ENCODE results near the gene RNPS1. TPM values are rescaled to one million over a fixed set of nuclear protein-coding genes. Genes with fewer than 3 reads are reported as not detected.

Gene RNPS1
- total RNA-seq, 2 donors from 2014 or later, result 108 to 154 TPM

GRCh38 chr16:2235234-2235651, 32.7 kb downstream of the RNPS1 start:
- no peak overlapping the region for H3K27ac ChIP-seq
- peaks cover 16% of the 10 kb centered on the region for H3K4me1 ChIP-seq
- no peak for DNase-seq
- H3K9ac ChIP-seq (ENCODE audit: low read depth in 2 of 2, low read length in 2 of 2), result no peak overlapping the region
- peaks cover 26% of the 10 kb centered on the region for H3K27me3 ChIP-seq
- peaks cover 23% of the 10 kb centered on the region for H3K36me3 ChIP-seq
- TF ChIP-seq CTCF (IDR thresholded peaks at IDR 0.05), result no peak
- H3K9me3 ChIP-seq, result no peaks in the 10 kb centered on the region
- H3K4me3 ChIP-seq, result no peak overlapping the region
- intact Hi-C loops (cut with DNase I), result no loop called here

- TF ChIP-seq CTCF (IDR thresholded peaks at IDR 0.05), result no peak
- Histone ChIP-seq H3K9me3 (no peaks in the 10 kb centered on the region), H3K27ac (no peak overlapping the region), H3K36me3 (peaks cover 25% of the 10 kb centered on the region), H3K9ac (ENCODE audit: low read depth in 2 of 2, low read length in 2 of 2) (no peak overlapping the region), H3K4me1 (peaks cover 16% of the 10 kb centered on the region), H3K4me3 (no peak overlapping the region), H3K27me3 (peaks cover 26% of the 10 kb centered on the region)
- no peak for DNase-seq
- intact Hi-C loops (cut with DNase I), result no loop called here
Observed at GRCh38 chr16:2234813-2235170, 33.1 kb downstream of the RNPS1 start.

GRCh38 chr16:2233872-2234812, 33.8 kb downstream of the RNPS1 start:
- Histone ChIP-seq H3K27ac (no peak overlapping the region), H3K9me3 (no peaks in the 10 kb centered on the region), H3K27me3 (peaks cover 26% of the 10 kb centered on the region), H3K36me3 (peaks cover 32% of the 10 kb centered on the region), H3K9ac (ENCODE audit: low read depth in 2 of 2, low read length in 2 of 2) (no peak overlapping the region), H3K4me3 (no peak overlapping the region), H3K4me1 (peaks cover 16% of the 10 kb centered on the region)
- intact Hi-C loops (cut with DNase I), result no loop called here
- DNase-seq, result no peak
- no peak for TF ChIP-seq CTCF (IDR thresholded peaks at IDR 0.05)

- Histone ChIP-seq H3K36me3 (peaks cover 34% of the 10 kb centered on the region), H3K9me3 (no peaks in the 10 kb centered on the region), H3K4me1 (peaks cover 16% of the 10 kb centered on the region), H3K27me3 (peaks cover 24% of the 10 kb centered on the region), H3K4me3 (no peak overlapping the region), H3K27ac (no peak overlapping the region), H3K9ac (ENCODE audit: low read depth in 2 of 2, low read length in 2 of 2) (no peak overlapping the region)
- no peak for DNase-seq
- intact Hi-C loops (cut with DNase I), result no loop called here
- no peak for TF ChIP-seq CTCF (IDR thresholded peaks at IDR 0.05)
Observed at GRCh38 chr16:2233046-2233775, 34.7 kb downstream of the RNPS1 start.

GRCh38 chr16:2232094-2232990, 35.6 kb downstream of the RNPS1 start:
- peaks cover 16% of the 10 kb centered on the region for H3K27me3 ChIP-seq
- H3K27ac ChIP-seq, result no peak overlapping the region
- intact Hi-C loops (cut with DNase I), result no loop called here
- DNase-seq, result no peak
- H3K4me3 ChIP-seq, result no peak overlapping the region
- H3K36me3 ChIP-seq, result peaks cover 34% of the 10 kb centered on the region
- peaks cover 11% of the 10 kb centered on the region for H3K4me1 ChIP-seq
- no peak overlapping the region for H3K9ac ChIP-seq (ENCODE audit: low read depth in 2 of 2, low read length in 2 of 2)
- no peaks in the 10 kb centered on the region for H3K9me3 ChIP-seq
- TF ChIP-seq CTCF (IDR thresholded peaks at IDR 0.05), result no peak
